ENCODE measurements around the gene CCDC57. TPM values are rescaled to one million over a fixed set of nuclear protein-coding genes. Genes with fewer than 3 reads are reported as not detected.

CCDC57 gene
- total and polyA plus RNA-seq, 4 donors: 5.4 to 19.1 (median 11.7) TPM

DNA sequence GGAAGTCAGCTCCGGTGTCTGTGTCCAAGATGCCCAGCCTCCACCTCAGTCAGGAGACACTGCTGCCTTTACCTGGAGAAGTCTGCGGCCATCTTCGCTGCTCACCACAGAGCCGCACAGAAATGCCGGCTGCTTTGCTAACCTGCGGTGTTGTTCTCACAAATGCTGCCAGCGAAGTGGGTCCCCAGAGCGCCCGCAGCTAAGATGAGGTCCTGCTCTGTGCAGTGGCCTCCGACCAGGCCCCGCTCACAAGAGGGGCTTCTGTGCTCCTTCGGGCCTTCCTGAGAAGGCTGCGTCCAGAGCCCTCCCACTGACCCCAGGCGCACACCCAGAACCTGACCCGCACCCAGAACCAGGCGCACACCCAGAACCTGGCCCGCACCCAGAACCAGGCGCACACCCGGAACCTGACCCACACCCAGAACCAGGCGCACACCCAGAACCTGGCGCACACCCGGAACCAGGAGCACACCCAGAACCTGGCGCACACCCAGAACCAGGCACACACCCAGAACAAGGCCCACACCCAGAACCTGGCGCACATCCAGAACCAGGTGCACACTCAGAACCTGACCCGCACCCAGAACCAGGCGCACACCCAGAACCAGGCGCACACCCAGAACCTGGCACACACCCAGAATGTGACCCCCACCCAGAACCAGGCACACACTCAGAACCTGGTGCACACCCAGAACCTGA lies 63.1 kb downstream of the CCDC57 start:
- TF ChIP-seq ATF3 (IDR thresholded peaks at IDR 0.05) (no peak), HNF4G (IDR thresholded peaks at IDR 0.05) (no peak), EGR1 (IDR thresholded peaks at IDR 0.05; ENCODE audit: low read depth in 2 of 2) (no peak), YY1 (IDR thresholded peaks at IDR 0.05) (no peak), FOXA2 (IDR thresholded peaks at IDR 0.05) (no peak), HNF4A (conservative IDR thresholded peaks at IDR 0.05) (no peak), JUND (IDR thresholded peaks at IDR 0.05) (no peak), SP1 (IDR thresholded peaks at IDR 0.05) (no peak), NR2F2 (IDR thresholded peaks at IDR 0.05) (no peak), RAD21 (IDR thresholded peaks at IDR 0.05) (no peak), GABPA (IDR thresholded peaks at IDR 0.05 in 1 of 2, conservative IDR thresholded peaks at IDR 0.05 in 1 of 2) (no peak)
- TF ChIP-seq, protein P1, sequence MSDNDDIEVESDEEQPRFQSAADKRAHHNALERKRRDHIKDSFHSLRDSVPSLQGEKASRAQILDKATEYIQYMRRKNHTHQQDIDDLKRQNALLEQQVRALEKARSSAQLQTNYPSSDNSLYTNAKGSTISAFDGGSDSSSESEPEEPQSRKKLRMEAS (IDR thresholded peaks at IDR 0.05): no peak
- TF ChIP-seq, protein P2, sequence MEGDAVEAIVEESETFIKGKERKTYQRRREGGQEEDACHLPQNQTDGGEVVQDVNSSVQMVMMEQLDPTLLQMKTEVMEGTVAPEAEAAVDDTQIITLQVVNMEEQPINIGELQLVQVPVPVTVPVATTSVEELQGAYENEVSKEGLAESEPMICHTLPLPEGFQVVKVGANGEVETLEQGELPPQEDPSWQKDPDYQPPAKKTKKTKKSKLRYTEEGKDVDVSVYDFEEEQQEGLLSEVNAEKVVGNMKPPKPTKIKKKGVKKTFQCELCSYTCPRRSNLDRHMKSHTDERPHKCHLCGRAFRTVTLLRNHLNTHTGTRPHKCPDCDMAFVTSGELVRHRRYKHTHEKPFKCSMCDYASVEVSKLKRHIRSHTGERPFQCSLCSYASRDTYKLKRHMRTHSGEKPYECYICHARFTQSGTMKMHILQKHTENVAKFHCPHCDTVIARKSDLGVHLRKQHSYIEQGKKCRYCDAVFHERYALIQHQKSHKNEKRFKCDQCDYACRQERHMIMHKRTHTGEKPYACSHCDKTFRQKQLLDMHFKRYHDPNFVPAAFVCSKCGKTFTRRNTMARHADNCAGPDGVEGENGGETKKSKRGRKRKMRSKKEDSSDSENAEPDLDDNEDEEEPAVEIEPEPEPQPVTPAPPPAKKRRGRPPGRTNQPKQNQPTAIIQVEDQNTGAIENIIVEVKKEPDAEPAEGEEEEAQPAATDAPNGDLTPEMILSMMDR (IDR thresholded peaks at IDR 0.05; ENCODE audit: low read depth, low read length, missing input control): no peak
- TF ChIP-seq, protein P3, sequence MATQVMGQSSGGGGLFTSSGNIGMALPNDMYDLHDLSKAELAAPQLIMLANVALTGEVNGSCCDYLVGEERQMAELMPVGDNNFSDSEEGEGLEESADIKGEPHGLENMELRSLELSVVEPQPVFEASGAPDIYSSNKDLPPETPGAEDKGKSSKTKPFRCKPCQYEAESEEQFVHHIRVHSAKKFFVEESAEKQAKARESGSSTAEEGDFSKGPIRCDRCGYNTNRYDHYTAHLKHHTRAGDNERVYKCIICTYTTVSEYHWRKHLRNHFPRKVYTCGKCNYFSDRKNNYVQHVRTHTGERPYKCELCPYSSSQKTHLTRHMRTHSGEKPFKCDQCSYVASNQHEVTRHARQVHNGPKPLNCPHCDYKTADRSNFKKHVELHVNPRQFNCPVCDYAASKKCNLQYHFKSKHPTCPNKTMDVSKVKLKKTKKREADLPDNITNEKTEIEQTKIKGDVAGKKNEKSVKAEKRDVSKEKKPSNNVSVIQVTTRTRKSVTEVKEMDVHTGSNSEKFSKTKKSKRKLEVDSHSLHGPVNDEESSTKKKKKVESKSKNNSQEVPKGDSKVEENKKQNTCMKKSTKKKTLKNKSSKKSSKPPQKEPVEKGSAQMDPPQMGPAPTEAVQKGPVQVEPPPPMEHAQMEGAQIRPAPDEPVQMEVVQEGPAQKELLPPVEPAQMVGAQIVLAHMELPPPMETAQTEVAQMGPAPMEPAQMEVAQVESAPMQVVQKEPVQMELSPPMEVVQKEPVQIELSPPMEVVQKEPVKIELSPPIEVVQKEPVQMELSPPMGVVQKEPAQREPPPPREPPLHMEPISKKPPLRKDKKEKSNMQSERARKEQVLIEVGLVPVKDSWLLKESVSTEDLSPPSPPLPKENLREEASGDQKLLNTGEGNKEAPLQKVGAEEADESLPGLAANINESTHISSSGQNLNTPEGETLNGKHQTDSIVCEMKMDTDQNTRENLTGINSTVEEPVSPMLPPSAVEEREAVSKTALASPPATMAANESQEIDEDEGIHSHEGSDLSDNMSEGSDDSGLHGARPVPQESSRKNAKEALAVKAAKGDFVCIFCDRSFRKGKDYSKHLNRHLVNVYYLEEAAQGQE (IDR thresholded peaks at IDR 0.05): no peak
- H3K36me3 ChIP-seq (ENCODE audit: control insufficient read depth in 4 of 4, insufficient read depth in 3 of 4, low read depth in 1 of 4, low read length in 3 of 4): no peaks in the 10 kb centered on the region
- no peak overlapping the region for H3K4me3 ChIP-seq (ENCODE audit: low read depth in 1 of 3, low read length in 3 of 3)
- no peaks in the 10 kb centered on the region for H3K27me3 ChIP-seq (ENCODE audit: control insufficient read depth in 4 of 4, insufficient read depth in 4 of 4, low read length in 3 of 4)
- WGBS: 93% methylated on average over 27 of the region's 27 CpGs
- H3K9ac ChIP-seq (ENCODE audit: low read depth in 1 of 2, low read length in 2 of 2): no peak overlapping the region
- H3K4me1 ChIP-seq (ENCODE audit: control insufficient read depth in 4 of 4, insufficient read depth in 4 of 4, low read length in 3 of 4): peaks cover 3 to 33% (median 23%) of the 10 kb centered on the region in 4 donors
- no peak for DNase-seq (ENCODE audit: low spot score)
- H3K27ac ChIP-seq (ENCODE audit: low read depth in 1 of 2, low read length in 2 of 2): no peak overlapping the region
- H3K9me3 ChIP-seq (ENCODE audit: control insufficient read depth in 4 of 4, low read length in 3 of 4): no peaks in the 10 kb centered on the region

- Histone ChIP-seq H3K4me1 (ENCODE audit: control insufficient read depth in 4 of 4, insufficient read depth in 4 of 4, low read length in 3 of 4) (peaks cover 3 to 28% (median 22%) of the 10 kb centered on the region in 4 donors), H3K27ac (ENCODE audit: low read depth in 1 of 2, low read length in 2 of 2) (no peak overlapping the region), H3K4me3 (ENCODE audit: low read depth in 1 of 3, low read length in 3 of 3) (no peak overlapping the region), H3K27me3 (ENCODE audit: control insufficient read depth in 4 of 4, insufficient read depth in 4 of 4, low read length in 3 of 4) (no peaks in the 10 kb centered on the region), H3K36me3 (ENCODE audit: control insufficient read depth in 4 of 4, insufficient read depth in 3 of 4, low read depth in 1 of 4, low read length in 3 of 4) (no peaks in the 10 kb centered on the region), H3K9ac (ENCODE audit: low read depth in 1 of 2, low read length in 2 of 2) (no peak overlapping the region), H3K9me3 (ENCODE audit: control insufficient read depth in 4 of 4, low read length in 3 of 4) (no peaks in the 10 kb centered on the region)
- DNase-seq (ENCODE audit: low spot score): no peak
- WGBS: 98% methylated on average over 2 of the region's 2 CpGs
- TF ChIP-seq EGR1 (IDR thresholded peaks at IDR 0.05; ENCODE audit: low read depth in 2 of 2) (no peak), TAF1 (conservative IDR thresholded peaks at IDR 0.05) (no peak), GABPA (IDR thresholded peaks at IDR 0.05 in 1 of 2, conservative IDR thresholded peaks at IDR 0.05 in 1 of 2) (no peak), ATF3 (IDR thresholded peaks at IDR 0.05) (no peak), SP1 (IDR thresholded peaks at IDR 0.05) (no peak), HNF4A (conservative IDR thresholded peaks at IDR 0.05) (no peak), NR2F2 (IDR thresholded peaks at IDR 0.05) (no peak), FOXA1 (IDR thresholded peaks at IDR 0.05) (no peak), HNF4G (IDR thresholded peaks at IDR 0.05) (no peak)
- TF ChIP-seq, protein P4, sequence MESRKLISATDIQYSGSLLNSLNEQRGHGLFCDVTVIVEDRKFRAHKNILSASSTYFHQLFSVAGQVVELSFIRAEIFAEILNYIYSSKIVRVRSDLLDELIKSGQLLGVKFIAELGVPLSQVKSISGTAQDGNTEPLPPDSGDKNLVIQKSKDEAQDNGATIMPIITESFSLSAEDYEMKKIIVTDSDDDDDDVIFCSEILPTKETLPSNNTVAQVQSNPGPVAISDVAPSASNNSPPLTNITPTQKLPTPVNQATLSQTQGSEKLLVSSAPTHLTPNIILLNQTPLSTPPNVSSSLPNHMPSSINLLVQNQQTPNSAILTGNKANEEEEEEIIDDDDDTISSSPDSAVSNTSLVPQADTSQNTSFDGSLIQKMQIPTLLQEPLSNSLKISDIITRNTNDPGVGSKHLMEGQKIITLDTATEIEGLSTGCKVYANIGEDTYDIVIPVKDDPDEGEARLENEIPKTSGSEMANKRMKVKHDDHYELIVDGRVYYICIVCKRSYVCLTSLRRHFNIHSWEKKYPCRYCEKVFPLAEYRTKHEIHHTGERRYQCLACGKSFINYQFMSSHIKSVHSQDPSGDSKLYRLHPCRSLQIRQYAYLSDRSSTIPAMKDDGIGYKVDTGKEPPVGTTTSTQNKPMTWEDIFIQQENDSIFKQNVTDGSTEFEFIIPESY (IDR thresholded peaks at IDR 0.05): no peak
- TF ChIP-seq, protein P1 (IDR thresholded peaks at IDR 0.05): no peak
- TF ChIP-seq, protein P3 (IDR thresholded peaks at IDR 0.05): no peak
Measured at GRCh38 chr17:82148997-82149396, 63.6 kb downstream of the CCDC57 start.

All from liver (tissue), 9 donors.